Endodermal cell (in vitro differentiated cells): ENCODE measurements around the gene HSD3B2. TPM values are rescaled to one million over a fixed set of nuclear protein-coding genes. Genes with fewer than 3 reads are reported as not detected.

ENCODE experiments used
- DNase-seq: peaks from one replicate; pipeline ENCODE4 v3.0.0-alpha.2; 2017
- H3K27ac ChIP-seq: 2 replicates; pipeline ENCODE4 v1.5.1; 2013; ENCODE audit warnings: mild to moderate bottlenecking, low read depth, low read length, moderate library complexity
- H3K27me3 ChIP-seq: 2 replicates; pipeline ENCODE4 v1.6.1; 2013; ENCODE audit warnings: mild to moderate bottlenecking, low read length, moderate library complexity; ENCODE audit not compliant: insufficient read depth, control insufficient read depth, poor library complexity, severe bottlenecking
- H3K36me3 ChIP-seq: 2 replicates; pipeline ENCODE4 v1.7.0; 2013; ENCODE audit warnings: mild to moderate bottlenecking, low read length, moderate library complexity; ENCODE audit not compliant: control insufficient read depth, insufficient read depth
- H3K4me1 ChIP-seq: one replicate; pipeline ENCODE4 v1.7.0; 2013; ENCODE audit warnings: low read length; ENCODE audit not compliant: control insufficient read depth, insufficient read depth
- H3K4me3 ChIP-seq: 2 replicates; pipeline ENCODE4 v1.5.1; 2013; ENCODE audit warnings: mild to moderate bottlenecking, low read length, moderate library complexity
- H3K9ac ChIP-seq: 2 replicates; pipeline ENCODE4 v1.6.1; 2013; ENCODE audit warnings: mild to moderate bottlenecking, low read length, moderate library complexity; ENCODE audit not compliant: poor library complexity, severe bottlenecking; ENCODE audit errors: extremely low read depth
- H3K9me3 ChIP-seq: 2 replicates; pipeline ENCODE4 v1.6.1; 2013; ENCODE audit warnings: mild to moderate bottlenecking, low read length, moderate library complexity; ENCODE audit not compliant: control insufficient read depth
- H3K27ac Mint-ChIP-seq: 2 replicates; pipeline ENCODE4 v1.8.0; 2020; ENCODE audit warnings: mixed read lengths
- H3K27me3 Mint-ChIP-seq: 2 replicates; pipeline ENCODE4 v1.8.0; 2021; ENCODE audit warnings: mild to moderate bottlenecking, mixed read lengths; ENCODE audit not compliant: insufficient read depth
- H3K36me3 Mint-ChIP-seq: 2 replicates; pipeline ENCODE4 v1.8.0; 2020; ENCODE audit warnings: low read depth, mixed read lengths
- H3K4me1 Mint-ChIP-seq: 2 replicates; pipeline ENCODE4 v1.8.0; 2020; ENCODE audit warnings: mixed read lengths
- H3K4me3 Mint-ChIP-seq: 2 replicates; pipeline ENCODE4 v1.8.0; 2020; ENCODE audit warnings: mild to moderate bottlenecking, moderate library complexity, mixed read lengths
- H3K9me3 Mint-ChIP-seq: 2 replicates; pipeline ENCODE4 v1.8.0; 2020; ENCODE audit warnings: mild to moderate bottlenecking, mixed read lengths
- WGBS, 2 experiments: methylation state at CpG; one replicate each; pipeline versions ENCODE4 v1.1.5 to v1.1.7; 2013; ENCODE audit warnings: missing lambda C conversion rate in 2 of 2, mixed read lengths in 1 of 2; ENCODE audit not compliant: insufficient coverage in 1 of 2, insufficient read length in 1 of 2; 5-methylcytosine and 5-hydroxymethylcytosine counted together
- total RNA-seq, 2 donors: library from RNA; stranded (reverse); fragmentation: NEBNext Ultra II Directional in 1 of 2; extraction: Animal tissue kit (Norgen Biotek cat#: 25700) in 1 of 2; gene quantifications; 2 replicates in 1 of 2; 3 replicates in 1 of 2; pipeline ENCODE4 v1.2.1, GENCODE V29; 2021
- TF ChIP-seq, protein P1 (sequence below): fragments of 200-600 bp; sonication (generic); conservative IDR thresholded peaks from 2 replicates; pipeline ENCODE4 v1.5.0; 2021; ENCODE audit warnings: antibody characterized with exemption, mild to moderate bottlenecking

The HSD3B2 gene
- total RNA-seq, 2 donors from 2014 or later = not detected

DNA sequence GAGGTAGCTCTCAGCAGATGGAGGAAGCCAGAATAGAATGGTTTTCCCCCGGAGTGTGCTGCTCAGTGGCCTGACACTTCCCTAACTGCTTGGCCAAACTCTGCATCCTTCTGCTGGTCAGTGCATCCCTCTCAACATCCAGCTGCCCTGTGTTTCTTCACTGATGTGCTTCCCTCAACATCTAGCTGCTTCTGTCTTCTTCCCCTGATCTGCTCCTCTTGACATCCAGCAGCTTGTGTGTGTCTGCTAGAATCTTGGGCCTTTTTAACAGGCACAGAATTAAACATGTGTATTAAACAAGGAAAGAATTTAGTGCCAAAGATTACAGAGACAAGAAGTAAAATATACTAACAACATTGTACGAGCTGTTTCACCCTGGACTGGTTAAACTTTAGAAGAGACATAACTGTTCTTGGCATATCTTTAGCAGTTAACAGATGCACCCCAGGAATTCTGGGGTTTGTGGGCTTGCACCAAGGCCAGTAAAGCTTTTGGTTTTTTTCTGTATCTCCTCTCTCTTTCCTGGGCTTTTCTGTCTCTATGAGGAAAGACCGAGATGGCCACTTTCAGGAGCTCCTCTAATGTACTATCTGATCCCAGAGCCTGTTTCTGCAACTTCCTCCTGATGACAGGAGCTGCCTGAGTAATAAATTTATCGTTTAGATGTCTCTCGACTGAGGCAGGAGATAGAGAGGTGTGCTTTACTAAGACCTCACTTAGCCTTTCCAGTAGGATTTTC is 57.3 kb downstream of the HSD3B2 start:
- H3K27ac ChIP-seq = no peak overlapping the region
- Mint-ChIP-seq H3K27ac (no peak overlapping the region), H3K4me1 (peaks cover 5% of the 10 kb centered on the region), H3K36me3 (no peaks in the 10 kb centered on the region), H3K4me3 (no peak overlapping the region), H3K9me3 (no peaks in the 10 kb centered on the region), H3K27me3 (peaks cover 6% of the 10 kb centered on the region)
- no peaks in the 10 kb centered on the region for H3K36me3 ChIP-seq
- H3K27me3 ChIP-seq = no peaks in the 10 kb centered on the region
- TF ChIP-seq, protein P1, sequence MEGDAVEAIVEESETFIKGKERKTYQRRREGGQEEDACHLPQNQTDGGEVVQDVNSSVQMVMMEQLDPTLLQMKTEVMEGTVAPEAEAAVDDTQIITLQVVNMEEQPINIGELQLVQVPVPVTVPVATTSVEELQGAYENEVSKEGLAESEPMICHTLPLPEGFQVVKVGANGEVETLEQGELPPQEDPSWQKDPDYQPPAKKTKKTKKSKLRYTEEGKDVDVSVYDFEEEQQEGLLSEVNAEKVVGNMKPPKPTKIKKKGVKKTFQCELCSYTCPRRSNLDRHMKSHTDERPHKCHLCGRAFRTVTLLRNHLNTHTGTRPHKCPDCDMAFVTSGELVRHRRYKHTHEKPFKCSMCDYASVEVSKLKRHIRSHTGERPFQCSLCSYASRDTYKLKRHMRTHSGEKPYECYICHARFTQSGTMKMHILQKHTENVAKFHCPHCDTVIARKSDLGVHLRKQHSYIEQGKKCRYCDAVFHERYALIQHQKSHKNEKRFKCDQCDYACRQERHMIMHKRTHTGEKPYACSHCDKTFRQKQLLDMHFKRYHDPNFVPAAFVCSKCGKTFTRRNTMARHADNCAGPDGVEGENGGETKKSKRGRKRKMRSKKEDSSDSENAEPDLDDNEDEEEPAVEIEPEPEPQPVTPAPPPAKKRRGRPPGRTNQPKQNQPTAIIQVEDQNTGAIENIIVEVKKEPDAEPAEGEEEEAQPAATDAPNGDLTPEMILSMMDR = no peak
- H3K9me3 ChIP-seq = no peaks in the 10 kb centered on the region
- no peak overlapping the region for H3K9ac ChIP-seq
- no peak for DNase-seq
- no peaks in the 10 kb centered on the region for H3K4me1 ChIP-seq
- H3K4me3 ChIP-seq = no peak overlapping the region
- 88 to 90% methylated on average over 3 to 5 of the region's 5 CpGs for WGBS, 2 experiments

Other genes with a start within 250 kb of the HSD3B2 start
- gene HAO2, start 46.4 kb upstream of the HSD3B2 start, total RNA-seq = not detected
- gene HSD3B1, start 92.1 kb downstream of the HSD3B2 start, total RNA-seq = not detected
- gene ZNF697, start 233.1 kb downstream of the HSD3B2 start, total RNA-seq = 10 to 100 TPM; 12.0 to 14.8 TPM